Breast epithelium (tissue), 4 donors: ENCODE measurements around the gene VPS52. TPM values are rescaled to one million over a fixed set of nuclear protein-coding genes. Genes with fewer than 3 reads are reported as not detected.
A peak's percentile ranks its signal among the peaks of the same experiment; 100 is the strongest.

Experiments
- DNase-seq, 2 donors: peaks; one replicate each; pipeline ENCODE4 v3.0.0-alpha.2; 2019; ENCODE audit warnings: low spot score in 2 of 2
- H3K27ac ChIP-seq, 2 donors: fragments of 200-600 bp; sonication (generic) in 1 of 2; one replicate each; pipeline ENCODE4 v1.5.1; 2016 to 2019; ENCODE audit warnings: mild to moderate bottlenecking in 1 of 2
- H3K27me3 ChIP-seq, 2 donors: fragments of 200-600 bp; sonication (generic) in 1 of 2; one replicate each; pipeline versions ENCODE4 v1.5.1 to v1.6.0; 2017 to 2019; ENCODE audit warnings: control low read depth in 1 of 2, mild to moderate bottlenecking in 1 of 2
- H3K36me3 ChIP-seq: fragments of 200-600 bp; one replicate; pipeline ENCODE4 v1.5.1; 2019
- H3K4me1 ChIP-seq, 2 donors: fragments of 200-600 bp; sonication (generic); one replicate each; pipeline ENCODE4 v1.5.1; 2016 to 2019; ENCODE audit warnings: control low read depth in 1 of 2
- H3K4me3 ChIP-seq, 3 donors: fragments of 200-600 bp; sonication (generic); 1 replicate in 2 of 3; 2 replicates in 1 of 3; pipeline ENCODE4 v1.5.1; 2016 to 2019; ENCODE audit warnings: mild to moderate bottlenecking in 3 of 3, moderate library complexity in 2 of 3
- H3K9me3 ChIP-seq, 2 donors: fragments of 200-600 bp; sonication (generic) in 1 of 2; one replicate each; pipeline ENCODE4 v1.5.1; 2016 to 2019; ENCODE audit warnings: control low read depth in 1 of 2
- CTCF ChIP-seq, 3 donors: fragments of 450-650 bp; IDR thresholded peaks; one replicate each; pipeline ENCODE4 v1.5.1; 2016 to 2017; ENCODE audit warnings: antibody characterized with exemption in 3 of 3, mild to moderate bottlenecking in 3 of 3, moderate library complexity in 3 of 3
- POLR2A ChIP-seq: fragments of 450-650 bp; IDR thresholded peaks from one replicate; pipeline ENCODE4 v1.6.1; 2016; ENCODE audit warnings: antibody characterized with exemption, mild to moderate bottlenecking, moderate library complexity
- POLR2AphosphoS5 ChIP-seq, 3 donors: sonication (generic); formaldehyde crosslinking; IDR thresholded peaks; one replicate each; pipeline ENCODE4 v1.6.1; 2017; ENCODE audit warnings: antibody characterized with exemption in 3 of 3
- intact Hi-C: fragments of 100-400 bp; cut with DNase I; formaldehyde crosslinking; loops from one replicate; pipeline ENCODE4 v1.15.1; 2023; ENCODE audit warnings: low total_unique reads
- total RNA-seq, 3 donors: library from RNA; depleted of rRNA; stranded (reverse); fragments of >200 nt; gene quantifications; one replicate each; pipeline ENCODE4 v1.1.0, GENCODE V29; 2016

Gene VPS52
- total RNA-seq, 3 donors from 2014 or later = 29.4 to 55.6 (median 44.2) TPM

- DNase-seq = peak; percentile 69 to 73
- Histone ChIP-seq H3K27ac (peak overlapping the region; percentile 97 to 99), H3K27me3 (no peaks in the 10 kb centered on the region), H3K4me3 (peak overlapping the region; percentile 73 to 91 (median 91)), H3K9me3 (no peaks in the 10 kb centered on the region), H3K36me3 (no peaks in the 10 kb centered on the region), H3K4me1 (peaks cover 5 to 22% of the 10 kb centered on the region in 2 donors)
- TF ChIP-seq CTCF (IDR thresholded peaks at IDR 0.05) = no peak
- intact Hi-C loops = no loop called here
These were observed 64.1 kb downstream of the VPS52 start for GRCh38 chr6:33207552-33208090.

GRCh38 chr6:33206864-33207551 is 64.7 kb downstream of the VPS52 start:
- H3K9me3 ChIP-seq = no peaks in the 10 kb centered on the region
- H3K4me1 ChIP-seq = peaks cover 9 to 27% of the 10 kb centered on the region in 2 donors
- H3K27me3 ChIP-seq = no peaks in the 10 kb centered on the region
- intact Hi-C loops = no loop called here
- no peak for DNase-seq
- peak overlapping the region; percentile 97 to 99 for H3K27ac ChIP-seq
- H3K4me3 ChIP-seq = peak overlapping the region; percentile 73 to 91 (median 91)
- TF ChIP-seq POLR2AphosphoS5 (IDR thresholded peaks at IDR 0.05) (no peak), POLR2A (no peak), CTCF (IDR thresholded peaks at IDR 0.05) (no peak)
- no peaks in the 10 kb centered on the region for H3K36me3 ChIP-seq

- Histone ChIP-seq H3K4me3 (no peak overlapping the region), H3K27ac (no peak overlapping the region), H3K9me3 (no peaks in the 10 kb centered on the region), H3K36me3 (no peaks in the 10 kb centered on the region), H3K4me1 (peaks cover 15 to 33% of the 10 kb centered on the region in 2 donors), H3K27me3 (no peaks in the 10 kb centered on the region)
- intact Hi-C loops = no loop called here
- TF ChIP-seq POLR2AphosphoS5 (IDR thresholded peaks at IDR 0.05) (no peak), CTCF (IDR thresholded peaks at IDR 0.05) (no peak), POLR2A (no peak)
- no peak for DNase-seq
These were observed 65.4 kb downstream of the VPS52 start for GRCh38 chr6:33206027-33206863.

GRCh38 chr6:33205191-33206026 is 66.3 kb downstream of the VPS52 start:
- H3K27ac ChIP-seq = peak overlapping the region; percentile 81 to 85
- no peaks in the 10 kb centered on the region for H3K27me3 ChIP-seq
- no peaks in the 10 kb centered on the region for H3K36me3 ChIP-seq
- intact Hi-C loops = no loop called here
- TF ChIP-seq POLR2AphosphoS5 (IDR thresholded peaks at IDR 0.05) = no peak
- no peak for TF ChIP-seq CTCF (IDR thresholded peaks at IDR 0.05)
- no peak for TF ChIP-seq POLR2A
- H3K4me1 ChIP-seq = peaks cover 15 to 33% of the 10 kb centered on the region in 2 donors
- no peaks in the 10 kb centered on the region for H3K9me3 ChIP-seq
- no peak for DNase-seq
- peak overlapping the region; percentile 62 to 87 (median 74) for H3K4me3 ChIP-seq
